Umbilical cord (tissue), 2 donors: Measurements from ENCODE around the gene CARS2. TPM values are rescaled to one million over a fixed set of nuclear protein-coding genes. Genes with fewer than 3 reads are reported as not detected.

Source experiments
- DNase-seq: peaks from one replicate; pipeline ENCODE4 v3.0.0-alpha.2; 2015; ENCODE audit warnings: low spot score
- total RNA-seq: library from RNA; depleted of rRNA; stranded (reverse); fragments of >200 nt; gene quantifications from one replicate; pipeline ENCODE4 v1.2.3, GENCODE V29; 2014; ENCODE audit warnings: low replicate concordance; ENCODE audit not compliant: insufficient read depth

Gene CARS2
- total RNA-seq, 1 donor from 2014 or later = 36.4 TPM

- DNase-seq = no peak
Observed at GRCh38 chr13:110652231-110652730, 53.6 kb downstream of the CARS2 start.

DNA sequence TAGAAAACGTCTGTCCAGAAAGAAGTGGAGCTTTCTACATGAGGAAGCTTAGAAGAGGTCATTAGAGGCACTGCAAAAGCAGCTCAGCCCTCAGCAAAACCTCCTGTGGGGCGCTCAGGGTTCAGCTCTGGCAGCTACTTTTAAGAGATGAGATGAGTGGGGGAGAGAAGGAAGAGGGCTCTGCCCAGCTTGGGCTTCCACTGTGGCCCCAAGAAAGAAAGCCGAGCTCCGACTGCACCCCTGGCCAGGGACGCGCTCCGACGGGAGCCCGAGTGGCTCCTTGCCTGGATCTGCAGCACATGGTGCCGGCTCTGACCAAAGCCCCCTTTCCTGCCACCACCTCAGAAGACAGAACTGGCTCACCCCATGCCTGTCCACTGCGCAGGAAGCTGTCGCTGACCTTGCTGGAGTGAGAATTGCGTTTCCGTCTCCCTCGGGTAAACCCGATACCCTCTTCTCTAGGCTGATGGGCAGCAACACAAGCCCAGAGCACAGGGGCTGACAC is 54.1 kb downstream of the CARS2 start:
- no peak for DNase-seq

- DNase-seq = no peak
Observed at GRCh38 chr13:110651271-110651670, 54.6 kb downstream of the CARS2 start.

GRCh38 chr13:110650436-110650835 is 55.5 kb downstream of the CARS2 start:
- DNase-seq = no peak

DNA sequence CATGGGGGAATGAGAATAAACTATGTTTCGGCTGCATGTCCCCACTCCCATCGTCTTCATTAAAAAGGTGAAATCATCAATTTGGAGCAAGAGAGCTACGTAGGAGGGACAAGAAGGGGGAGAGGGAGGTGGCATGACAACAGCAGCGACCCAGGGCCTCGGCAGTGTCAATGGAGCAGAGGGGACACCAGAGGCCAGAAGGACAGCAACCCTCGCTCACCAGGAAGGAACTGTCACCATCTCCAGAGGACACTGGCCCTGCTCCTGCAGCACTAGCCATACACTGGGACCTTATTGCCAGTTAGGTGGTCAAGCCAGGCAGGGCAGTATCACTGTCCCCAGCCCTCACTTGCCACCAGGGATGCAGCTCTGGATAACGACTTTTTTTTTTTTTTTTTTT is 56.4 kb downstream of the CARS2 start:
- no peak for DNase-seq

DNA sequence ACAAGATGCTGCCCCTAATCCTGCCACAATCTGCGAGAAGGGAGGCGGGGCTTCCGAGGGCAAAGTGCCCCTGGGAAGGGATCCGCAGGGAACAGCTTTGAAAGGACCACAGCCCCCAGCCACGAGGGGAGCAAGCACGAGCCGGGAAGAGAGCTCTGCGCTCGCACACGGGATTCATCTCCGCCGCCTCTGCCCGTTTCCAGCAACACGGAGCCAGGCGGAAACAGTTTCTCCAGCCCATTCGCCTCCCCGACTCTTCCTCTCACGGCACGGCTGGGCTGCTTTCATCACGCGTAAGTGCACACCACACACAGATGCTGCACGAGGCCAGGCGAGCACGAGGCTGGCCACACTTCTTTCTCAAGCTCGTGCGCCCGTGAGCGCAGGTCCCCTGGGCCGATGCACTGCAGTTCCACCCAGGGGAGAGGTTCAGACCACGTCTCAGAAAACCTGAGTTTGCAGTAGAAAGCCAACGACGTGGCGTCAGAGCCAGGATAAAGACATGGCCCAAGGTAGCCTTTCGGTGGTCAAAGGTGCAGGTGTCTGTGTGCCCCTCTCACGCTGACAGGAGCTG is 57.0 kb downstream of the CARS2 start:
- DNase-seq = no peak

- DNase-seq = no peak
Observed at GRCh38 chr13:110648146-110648819, 57.6 kb downstream of the CARS2 start.

DNA sequence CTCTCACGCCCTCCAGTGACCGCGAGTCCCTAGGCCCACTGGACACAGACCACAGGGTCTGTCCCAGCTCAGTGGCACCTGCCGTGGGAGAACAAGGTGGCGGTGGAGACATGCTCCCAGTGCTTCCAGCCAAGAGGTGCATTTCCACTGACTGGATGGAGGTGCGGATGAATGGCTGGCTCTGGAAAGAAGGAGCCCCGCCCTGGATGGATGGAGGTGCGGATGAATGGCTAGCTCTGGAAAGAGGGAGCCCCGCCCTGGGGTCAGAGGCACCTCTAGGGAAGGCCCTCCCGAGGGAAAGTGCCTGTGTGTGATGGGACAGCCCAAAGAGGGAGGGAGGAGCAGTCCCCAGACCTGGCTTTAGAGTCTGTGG is 58.6 kb downstream of the CARS2 start:
- no peak for DNase-seq

GRCh38 chr13:110646442-110647364 is 59.2 kb downstream of the CARS2 start:
- DNase-seq = no peak

DNA sequence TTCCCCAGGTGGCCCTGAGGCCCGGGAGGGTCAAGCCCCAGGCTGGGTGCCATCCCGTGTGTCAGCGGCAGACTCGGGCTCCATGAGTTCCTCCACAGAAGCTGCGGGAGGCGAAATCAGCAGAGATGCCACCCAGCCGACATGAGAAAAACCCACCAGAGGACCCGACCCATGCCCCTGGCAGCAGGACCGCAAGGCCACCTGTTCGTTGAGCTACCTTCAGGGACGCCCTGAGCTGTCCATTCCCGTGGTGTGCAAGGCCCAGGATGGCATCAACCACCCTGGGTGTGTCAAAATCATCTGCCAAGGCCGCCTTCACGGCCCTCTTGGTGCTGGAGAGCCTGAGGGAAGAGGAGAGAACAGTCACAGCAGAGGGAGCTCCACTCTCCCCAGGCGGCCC is 60.2 kb downstream of the CARS2 start:
- no peak for DNase-seq

- peak; percentile 52 for DNase-seq
Observed at GRCh38 chr13:110644892-110645521, 60.9 kb downstream of the CARS2 start.

GRCh38 chr13:110643768-110644421 is 62.0 kb downstream of the CARS2 start:
- no peak for DNase-seq

- no peak for DNase-seq
Observed at GRCh38 chr13:110643324-110643723, 62.6 kb downstream of the CARS2 start.

- DNase-seq = no peak
Observed at GRCh38 chr13:110642291-110642981, 63.5 kb downstream of the CARS2 start.

DNA sequence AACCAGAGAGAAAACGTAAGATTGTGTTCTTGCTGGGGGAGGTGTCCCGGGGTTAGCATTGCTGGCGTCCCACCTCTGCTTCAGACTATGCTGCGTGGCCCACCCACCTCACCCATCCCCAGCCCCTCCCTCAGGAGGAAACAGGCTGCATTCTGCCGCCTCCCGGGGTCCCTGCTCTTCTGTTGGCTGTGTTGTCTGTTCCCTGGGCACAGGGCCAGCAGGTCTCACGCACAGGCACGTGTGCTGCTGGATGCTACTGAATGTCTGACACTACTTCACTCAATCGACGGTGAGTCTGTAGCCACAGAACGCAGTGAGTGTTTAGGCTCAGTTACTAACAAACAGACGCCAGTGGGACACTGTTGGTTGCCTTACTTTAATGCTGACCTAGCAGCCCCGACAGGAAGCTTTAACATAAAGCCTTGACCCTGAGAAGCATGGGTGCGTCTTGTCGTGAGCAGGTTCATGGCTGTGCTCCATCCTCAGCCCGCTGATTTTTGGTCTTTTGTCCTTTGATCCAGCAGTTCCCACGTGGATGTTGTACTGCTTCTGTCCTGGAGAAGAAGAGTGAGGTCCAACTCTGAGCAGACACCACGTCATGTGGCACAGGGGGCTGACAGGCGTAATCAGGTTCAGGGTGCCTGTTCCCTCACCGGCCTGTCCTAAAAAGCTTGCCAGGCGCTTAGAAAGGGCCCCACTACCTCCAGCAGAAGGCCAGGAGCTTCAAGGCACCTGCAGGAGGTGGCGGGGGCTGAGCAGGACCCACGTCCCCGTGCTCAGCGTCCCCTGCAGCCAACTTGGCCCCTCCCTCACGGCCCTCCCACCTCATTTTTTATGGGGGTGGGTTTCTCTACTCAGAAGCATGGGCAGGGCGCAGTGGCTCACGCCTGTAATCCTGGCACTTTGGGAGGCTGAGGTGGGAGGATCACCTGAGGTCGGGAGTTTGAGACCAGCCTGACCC is 64.6 kb downstream of the CARS2 start:
- no peak for DNase-seq

- no peak for DNase-seq
Observed at GRCh38 chr13:110640591-110641029, 65.3 kb downstream of the CARS2 start.

- no peak for DNase-seq
Observed at GRCh38 chr13:110639935-110640334, 66.0 kb downstream of the CARS2 start.

GRCh38 chr13:110638814-110639806 is 66.8 kb downstream of the CARS2 start:
- no peak for DNase-seq
